GM23338 (cell line): ENCODE data around the gene GIMAP2. TPM values are rescaled to one million over a fixed set of nuclear protein-coding genes. Genes with fewer than 3 reads are reported as not detected.

Experiments
- ATAC-seq: fragments of 200-7000 bp; cut with Tn5 transposase; 3 replicates; pipeline ENCODE4 v1.9.1; 2020
- DNase-seq: peaks from one replicate; pipeline ENCODE4 v3.0.0-alpha.2; 2015; ENCODE audit warnings: low spot score
- H2AFZ ChIP-seq: fragments of 200-600 bp; sonication (generic); 2 replicates; pipeline ENCODE4 v1.8.0; 2016; ENCODE audit warnings: antibody characterized with exemption, mild to moderate bottlenecking, moderate library complexity
- H3F3A ChIP-seq: fragments of 200-600 bp; sonication (generic); replicated peaks from 2 replicates; pipeline ENCODE4 v1.8.0; 2017; ENCODE audit warnings: antibody characterized with exemption, mixed run types, low read depth
- H3K27ac ChIP-seq: fragments of 200-600 bp; sonication (generic); 2 replicates; pipeline ENCODE4 v1.6.1; 2016; ENCODE audit warnings: low read depth
- H3K27me3 ChIP-seq: fragments of 200-600 bp; sonication (generic); 2 replicates; pipeline ENCODE4 v1.8.0; 2016; ENCODE audit warnings: mild to moderate bottlenecking, mixed run types, moderate library complexity; ENCODE audit not compliant: insufficient read depth
- H3K36me3 ChIP-seq: fragments of 200-600 bp; sonication (generic); 2 replicates; pipeline ENCODE4 v1.8.0; 2016; ENCODE audit warnings: mild to moderate bottlenecking; ENCODE audit not compliant: insufficient read depth
- H3K4me1 ChIP-seq: fragments of 200-600 bp; sonication (generic); 2 replicates; pipeline ENCODE4 v1.8.0; 2016; ENCODE audit warnings: mild to moderate bottlenecking, moderate library complexity; ENCODE audit not compliant: insufficient read depth
- H3K4me2 ChIP-seq: fragments of 200-600 bp; sonication (generic); 2 replicates; pipeline ENCODE4 v1.7.1; 2017; ENCODE audit warnings: mixed run types
- H3K4me3 ChIP-seq: fragments of 200-600 bp; sonication (generic); 2 replicates; pipeline ENCODE4 v1.6.1; 2016; ENCODE audit warnings: mixed run types
- H3K79me2 ChIP-seq: fragments of 200-600 bp; sonication (generic); replicated peaks from 2 replicates; pipeline ENCODE4 v1.8.0; 2017; ENCODE audit warnings: mild to moderate bottlenecking; ENCODE audit not compliant: insufficient read depth
- H3K9me2 ChIP-seq: fragments of 200-600 bp; sonication (generic); 2 replicates; pipeline ENCODE4 v1.8.0; 2017; ENCODE audit not compliant: insufficient read depth
- H4K20me1 ChIP-seq: fragments of 200-600 bp; sonication (generic); replicated peaks from 2 replicates; pipeline ENCODE4 v1.8.0; 2017; ENCODE audit warnings: mild to moderate bottlenecking; ENCODE audit not compliant: insufficient read depth
- H3K27ac Mint-ChIP-seq: 2 replicates; pipeline ENCODE4 v1.8.0; 2020; ENCODE audit warnings: inconsistent platforms, mild to moderate bottlenecking, moderate library complexity, mixed read lengths
- H3K27me3 Mint-ChIP-seq: 3 replicates; pipeline ENCODE4 v1.8.0; 2022; ENCODE audit warnings: low read depth, mild to moderate bottlenecking, moderate library complexity, mixed read lengths, inconsistent platforms; ENCODE audit not compliant: insufficient read depth, poor library complexity
- H3K36me3 Mint-ChIP-seq: 3 replicates; pipeline ENCODE4 v1.8.0; 2021; ENCODE audit warnings: low read depth, mild to moderate bottlenecking, inconsistent platforms, moderate library complexity, mixed read lengths
- H3K4me1 Mint-ChIP-seq: 3 replicates; pipeline ENCODE4 v1.8.0; 2020; ENCODE audit warnings: mild to moderate bottlenecking, inconsistent platforms, mixed read lengths
- H3K4me3 Mint-ChIP-seq: 3 replicates; pipeline ENCODE4 v1.8.0; 2021; ENCODE audit warnings: moderate library complexity, mild to moderate bottlenecking, inconsistent platforms, mixed read lengths
- H3K9me3 Mint-ChIP-seq: 3 replicates; pipeline ENCODE4 v1.8.0; 2020; ENCODE audit warnings: moderate library complexity, mild to moderate bottlenecking, inconsistent platforms, mixed read lengths
- CREB1 ChIP-seq: fragments of 250-450 bp; sonication (Bioruptor Pico); IDR thresholded peaks from 2 replicates; pipeline ENCODE4 v1.5.0; 2020; ENCODE audit warnings: low read depth, mild to moderate bottlenecking, moderate library complexity
- CTCF ChIP-seq, 2 experiments: fragments of 200-600 bp in 1 of 2; sonication (generic) in 1 of 2; conservative IDR thresholded peaks; 2 replicates each; pipeline versions ENCODE4 v1.5.1 to v1.6.1; 2016 to 2017; ENCODE audit warnings: antibody characterized with exemption in 2 of 2, low read depth in 2 of 2, mild to moderate bottlenecking in 2 of 2, moderate library complexity in 1 of 2
- EZH2 ChIP-seq: fragments of 200-600 bp; sonication (generic); IDR thresholded peaks from one replicate; pipeline ENCODE4 v1.8.0; 2017; ENCODE audit warnings: antibody characterized with exemption, mild to moderate bottlenecking, low read depth; ENCODE audit not compliant: unreplicated experiment
- JUNB ChIP-seq: IDR thresholded peaks from one replicate; pipeline ENCODE4 v1.6.1; 2016; ENCODE audit warnings: antibody characterized with exemption; ENCODE audit not compliant: unreplicated experiment
- NANOG ChIP-seq: IDR thresholded peaks from 2 replicates; pipeline ENCODE4 v1.6.1; 2016; ENCODE audit warnings: antibody characterized with exemption, borderline replicate concordance
- POLR2AphosphoS5 ChIP-seq: IDR thresholded peaks from 2 replicates; pipeline ENCODE4 v1.6.1; 2016; ENCODE audit warnings: antibody characterized with exemption, low read depth
- REST ChIP-seq: IDR thresholded peaks from one replicate; pipeline ENCODE4 v1.6.1; 2018; ENCODE audit warnings: antibody characterized with exemption; ENCODE audit not compliant: unreplicated experiment
- STAT1 ChIP-seq: IDR thresholded peaks from one replicate; pipeline ENCODE4 v1.6.1; 2016; ENCODE audit warnings: antibody characterized with exemption; ENCODE audit not compliant: unreplicated experiment
- ZNF114 ChIP-seq: fragments of 250-450 bp; sonication (Bioruptor Pico); IDR thresholded peaks from 2 replicates; pipeline ENCODE4 v1.5.0; 2020; ENCODE audit warnings: mild to moderate bottlenecking, moderate library complexity
- ZNF462 ChIP-seq: fragments of 250-450 bp; sonication (Bioruptor Pico); IDR thresholded peaks from 2 replicates; pipeline ENCODE4 v1.5.0; 2020; ENCODE audit warnings: mild to moderate bottlenecking, moderate library complexity
- polyA plus RNA-seq: library from polyadenylated mRNA; unstranded; fragments of >200 nt; fragmentation: Nextera tagmentation; extraction: Ambion mirVana; gene quantifications from 2 replicates; pipeline ENCODE4 v1.2.1, GENCODE V29; 2016
- total RNA-seq: library from RNA; depleted of rRNA; stranded (reverse); fragments of >200 nt; shearing (Covaris generic); gene quantifications from 2 replicates; pipeline ENCODE4 v1.2.3, GENCODE V29; 2014
- TF ChIP-seq, protein P1 (sequence below): IDR thresholded peaks from 2 replicates; pipeline ENCODE4 v1.6.1; 2016; ENCODE audit warnings: antibody characterized with exemption

The GIMAP2 gene
- total and polyA plus RNA-seq, 2 experiments from 2014 or later = not detected

GRCh38 chr7:150715738-150716137, 30.2 kb downstream of the GIMAP2 start:
- no peaks in the 10 kb centered on the region for H3K4me1 ChIP-seq
- Mint-ChIP-seq H3K4me3 (no peak overlapping the region), H3K4me1 (no peaks in the 10 kb centered on the region), H3K9me3 (peaks cover 14% of the 10 kb centered on the region), H3K27me3 (peaks cover 13% of the 10 kb centered on the region), H3K36me3 (no peaks in the 10 kb centered on the region), H3K27ac (no peak overlapping the region)
- H3K4me2 ChIP-seq = no peak overlapping the region
- no peak overlapping the region for H3K4me3 ChIP-seq
- no peaks in the 10 kb centered on the region for H3K79me2 ChIP-seq
- no peaks in the 10 kb centered on the region for H3K36me3 ChIP-seq
- no peaks in the 10 kb centered on the region for H3F3A ChIP-seq
- ATAC-seq (no peak), DNase-seq (no peak)
- no peak overlapping the region for H2AFZ ChIP-seq
- H3K27me3 ChIP-seq = peaks cover 9% of the 10 kb centered on the region; the same call in 1 of the 2 replicates
- H3K27ac ChIP-seq = no peak overlapping the region
- no peaks in the 10 kb centered on the region for H4K20me1 ChIP-seq
- no peaks in the 10 kb centered on the region for H3K9me2 ChIP-seq
- TF ChIP-seq CREB1 (CRISPR knock-in tag) = no peak
- TF ChIP-seq EZH2 = no peak
- no peak for TF ChIP-seq CTCF (conservative IDR thresholded peaks at IDR 0.05; ENCODE audit: low read depth in 2 of 2)
- no peak for TF ChIP-seq ZNF462
- TF ChIP-seq, protein P1, sequence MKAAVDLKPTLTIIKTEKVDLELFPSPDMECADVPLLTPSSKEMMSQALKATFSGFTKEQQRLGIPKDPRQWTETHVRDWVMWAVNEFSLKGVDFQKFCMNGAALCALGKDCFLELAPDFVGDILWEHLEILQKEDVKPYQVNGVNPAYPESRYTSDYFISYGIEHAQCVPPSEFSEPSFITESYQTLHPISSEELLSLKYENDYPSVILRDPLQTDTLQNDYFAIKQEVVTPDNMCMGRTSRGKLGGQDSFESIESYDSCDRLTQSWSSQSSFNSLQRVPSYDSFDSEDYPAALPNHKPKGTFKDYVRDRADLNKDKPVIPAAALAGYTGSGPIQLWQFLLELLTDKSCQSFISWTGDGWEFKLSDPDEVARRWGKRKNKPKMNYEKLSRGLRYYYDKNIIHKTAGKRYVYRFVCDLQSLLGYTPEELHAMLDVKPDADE = no peak
- TF ChIP-seq REST = no peak
- TF ChIP-seq NANOG = no peak
- no peak for TF ChIP-seq JUNB
- no peak for TF ChIP-seq ZNF114 (CRISPR knock-in tag)
- no peak for TF ChIP-seq POLR2AphosphoS5
- no peak for TF ChIP-seq STAT1
